HG03045 (cell line): ENCODE data around the gene ROGDI.

Experiments used
- ATAC-seq: cut with Tn5 transposase; IDR thresholded peaks from one replicate; pipeline ENCODE4 v1.9.1; 2021; ENCODE audit warnings: mild to moderate bottlenecking, moderate library complexity; ENCODE audit not compliant: unreplicated experiment

The ROGDI gene, protein sequence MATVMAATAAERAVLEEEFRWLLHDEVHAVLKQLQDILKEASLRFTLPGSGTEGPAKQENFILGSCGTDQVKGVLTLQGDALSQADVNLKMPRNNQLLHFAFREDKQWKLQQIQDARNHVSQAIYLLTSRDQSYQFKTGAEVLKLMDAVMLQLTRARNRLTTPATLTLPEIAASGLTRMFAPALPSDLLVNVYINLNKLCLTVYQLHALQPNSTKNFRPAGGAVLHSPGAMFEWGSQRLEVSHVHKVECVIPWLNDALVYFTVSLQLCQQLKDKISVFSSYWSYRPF

DNA sequence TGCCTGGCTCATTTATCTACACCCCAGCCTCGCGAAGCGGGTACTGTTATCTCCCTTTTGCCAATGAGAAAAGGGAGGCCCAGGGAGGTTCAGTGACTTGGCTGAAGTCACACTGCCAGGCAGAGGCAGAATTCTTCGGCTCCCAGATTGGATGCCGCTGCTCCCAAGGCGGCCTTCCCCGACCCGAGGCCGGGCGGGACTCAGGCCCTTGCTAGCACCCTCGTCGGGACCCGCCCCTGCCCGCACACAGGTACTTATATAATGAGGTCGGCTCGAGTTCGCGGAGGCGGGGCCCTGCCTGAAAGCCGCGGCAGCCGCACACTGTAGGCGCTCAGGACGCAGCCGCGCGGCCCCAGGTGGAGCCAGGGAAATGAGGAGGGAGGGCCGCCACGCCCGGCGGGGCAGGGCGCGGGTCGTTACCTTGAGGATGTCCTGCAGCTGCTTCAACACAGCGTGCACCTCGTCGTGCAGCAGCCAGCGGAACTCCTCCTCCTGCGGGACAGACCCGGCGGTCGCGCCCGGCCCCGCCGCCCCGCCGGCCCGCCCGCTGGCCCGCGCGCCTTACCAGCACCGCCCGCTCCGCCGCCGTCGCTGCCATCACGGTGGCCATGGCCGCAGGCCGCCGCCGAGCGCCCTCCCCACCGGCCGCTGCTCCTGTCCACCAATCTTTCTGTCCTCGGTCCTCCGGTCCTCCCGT is at the start of gene ROGDI:
TSS of gene ROGDI (minus strand) at position 672 of the 697 bp plus-strand sequence. CDS start at position 610, 62 bp downstream.
- peak; percentile 62 for ATAC-seq

GRCh38 chr16:4850211-4850610 is 47.8 kb upstream of the ROGDI start:
- ATAC-seq: no peak

- ATAC-seq: peak; percentile 30
These were observed 45.5 kb upstream of the ROGDI start for GRCh38 chr16:4847774-4848587.

DNA sequence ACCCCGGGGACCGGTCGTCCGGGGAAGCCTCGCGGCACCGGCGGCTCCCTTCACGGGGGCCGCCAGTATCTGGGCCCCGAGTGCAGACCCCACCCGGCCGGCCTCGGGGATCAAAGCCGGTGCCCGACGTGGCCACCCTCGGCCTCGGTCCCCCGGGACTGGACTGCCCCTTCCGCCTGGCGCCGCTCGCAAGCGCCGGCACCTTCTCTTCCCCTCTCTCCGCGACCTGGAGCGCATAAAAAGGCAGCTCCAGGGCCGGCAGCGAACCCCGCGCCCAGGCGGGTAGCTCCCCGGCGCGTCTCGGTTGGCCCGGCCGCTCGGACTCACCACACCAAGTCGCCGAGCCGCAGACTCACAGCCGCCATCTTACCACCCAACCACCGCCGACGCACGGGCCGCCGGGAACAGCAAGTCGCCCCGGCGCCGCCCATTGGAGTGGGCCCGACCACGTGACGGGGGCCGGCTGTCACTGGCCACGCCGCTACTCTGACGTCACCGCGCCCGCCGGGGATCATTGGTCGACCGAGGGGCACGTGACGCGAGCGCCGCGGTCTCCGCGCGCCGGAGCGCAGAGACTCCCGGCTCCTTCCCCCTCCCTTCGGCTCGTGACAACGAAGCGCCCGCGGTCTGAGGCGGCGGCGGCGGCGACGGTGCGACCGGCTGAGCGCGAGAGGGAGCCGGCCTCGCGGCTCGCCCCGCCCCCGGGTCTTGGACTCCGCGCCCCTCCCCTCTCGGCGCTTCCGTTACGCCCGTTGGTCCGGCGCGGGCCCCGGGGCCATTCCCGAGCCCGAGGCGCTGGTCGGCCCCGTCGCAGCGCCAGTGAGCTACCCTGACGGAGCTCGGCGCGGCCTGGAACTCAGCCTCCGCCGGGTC is 44.7 kb upstream of the ROGDI start, which contains the start of the genes GLYR1 and UBN1:
TSS of gene GLYR1 (minus strand) at position 388 of the 873 bp plus-strand sequence. CDS start at position 365, 23 bp downstream.
TSS of gene UBN1 (plus strand) at position 581 of the 873 bp plus-strand sequence. CDS start 5,437 bp downstream, outside the sequence.
- peak; percentile 87 for ATAC-seq

- peak; percentile 17 for ATAC-seq
These were observed 44.1 kb upstream of the ROGDI start for GRCh38 chr16:4846503-4846900.

GRCh38 chr16:4840984-4841383 is 38.6 kb upstream of the ROGDI start:
- ATAC-seq: no peak

DNA sequence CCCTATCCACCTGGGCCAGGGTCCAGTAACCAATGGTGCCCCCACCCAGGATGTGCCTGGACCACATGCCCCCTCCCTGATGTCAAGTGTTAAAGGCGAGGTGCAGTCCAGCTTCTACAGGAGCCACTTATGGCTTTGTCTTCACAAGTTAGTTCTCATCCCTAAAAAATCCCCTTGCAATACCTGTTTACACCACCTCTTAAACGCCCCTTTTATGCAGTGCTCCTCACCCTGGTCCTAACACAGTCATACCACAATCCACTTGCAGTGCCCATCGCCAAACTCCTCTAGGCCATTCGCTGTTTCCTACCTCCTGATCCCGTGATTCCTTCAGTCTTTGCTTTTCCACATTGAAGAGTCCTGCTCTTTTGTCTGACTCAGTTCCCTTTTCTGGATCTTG is 37.5 kb upstream of the ROGDI start:
- ATAC-seq: no peak

GRCh38 chr16:4837733-4838501 is 35.5 kb upstream of the ROGDI start:
- ATAC-seq: no peak

DNA sequence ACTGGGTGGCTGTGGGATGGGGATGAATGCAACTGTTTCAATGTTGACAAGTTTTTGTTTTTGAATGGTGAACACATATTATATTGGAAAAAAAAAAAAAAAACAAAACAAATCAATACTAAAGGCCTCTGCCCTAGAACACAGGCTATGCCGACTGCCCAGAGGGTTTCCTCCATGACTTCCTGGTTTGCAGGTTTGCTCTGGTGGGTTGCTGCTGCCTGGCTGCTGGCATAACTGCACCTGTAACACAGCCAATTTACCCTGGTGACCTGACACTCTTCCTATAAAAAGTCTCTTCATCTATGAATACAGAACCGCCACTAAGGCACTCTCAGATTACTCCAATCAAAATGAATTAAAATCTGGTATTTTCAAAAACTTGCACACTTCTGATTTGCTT is 34.3 kb upstream of the ROGDI start:
- ATAC-seq: no peak

GRCh38 chr16:4833584-4833983 is 31.2 kb upstream of the ROGDI start:
- ATAC-seq: no peak

- no peak for ATAC-seq
These were observed 30.4 kb upstream of the ROGDI start for GRCh38 chr16:4832698-4833343.

- ATAC-seq: no peak
These were observed 29.2 kb upstream of the ROGDI start for GRCh38 chr16:4831616-4832015.

DNA sequence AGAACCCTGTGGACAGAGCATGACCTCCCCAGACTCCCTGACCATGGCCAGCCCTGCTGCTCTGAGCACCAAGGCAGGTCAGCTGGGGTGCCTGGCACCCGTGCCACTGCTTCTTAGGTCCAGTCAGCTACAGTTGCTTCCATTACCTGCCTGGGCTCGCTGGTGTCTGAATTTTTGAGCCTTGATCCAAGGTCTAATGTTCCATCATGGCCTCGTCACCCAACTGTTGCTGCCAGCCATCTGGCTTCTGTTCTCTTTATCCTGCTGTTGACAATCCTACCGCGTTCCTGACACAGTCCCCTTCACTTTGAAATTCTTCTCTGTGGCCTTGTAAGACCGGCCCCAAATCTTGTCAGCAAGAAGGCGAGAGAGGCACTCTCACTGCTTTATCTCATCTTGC is 28.0 kb upstream of the ROGDI start:
- no peak for ATAC-seq

DNA sequence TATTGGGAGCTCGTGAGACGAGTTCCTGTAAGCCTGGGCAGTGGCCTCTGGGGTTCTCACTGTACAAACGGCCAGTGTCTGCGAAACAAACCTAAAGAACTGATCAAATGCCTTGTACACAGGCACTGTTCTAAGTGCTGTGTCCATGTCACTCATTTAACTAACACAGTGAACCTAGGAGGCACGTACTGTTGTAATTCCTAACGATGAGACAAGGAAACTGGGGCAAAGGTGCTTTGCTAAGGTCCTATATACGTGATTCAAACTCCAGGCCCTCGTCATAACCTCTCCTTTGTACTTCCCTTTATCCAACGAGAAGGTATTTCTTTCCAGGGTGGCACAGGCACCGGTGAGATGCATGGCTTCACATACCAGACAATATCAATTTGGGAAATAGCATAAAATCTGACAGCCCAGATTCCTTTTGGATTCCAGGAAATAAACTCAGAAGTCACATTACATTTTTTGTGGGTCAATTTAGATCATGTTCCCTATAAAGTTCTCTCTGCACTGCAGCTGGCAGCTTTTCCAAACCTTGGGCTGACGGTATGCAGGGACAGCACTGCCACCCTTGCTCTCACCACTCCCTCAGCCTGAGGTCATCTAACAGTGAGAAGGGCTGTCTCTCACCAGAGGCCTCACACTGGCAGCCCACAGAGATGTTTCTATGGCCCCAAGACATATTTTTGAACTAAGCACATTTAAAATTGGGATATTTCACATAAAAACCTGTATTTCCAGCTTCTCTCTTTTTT is 26.3 kb upstream of the ROGDI start:
- ATAC-seq: no peak

GRCh38 chr16:4826980-4827379 is 24.5 kb upstream of the ROGDI start:
- no peak for ATAC-seq

DNA sequence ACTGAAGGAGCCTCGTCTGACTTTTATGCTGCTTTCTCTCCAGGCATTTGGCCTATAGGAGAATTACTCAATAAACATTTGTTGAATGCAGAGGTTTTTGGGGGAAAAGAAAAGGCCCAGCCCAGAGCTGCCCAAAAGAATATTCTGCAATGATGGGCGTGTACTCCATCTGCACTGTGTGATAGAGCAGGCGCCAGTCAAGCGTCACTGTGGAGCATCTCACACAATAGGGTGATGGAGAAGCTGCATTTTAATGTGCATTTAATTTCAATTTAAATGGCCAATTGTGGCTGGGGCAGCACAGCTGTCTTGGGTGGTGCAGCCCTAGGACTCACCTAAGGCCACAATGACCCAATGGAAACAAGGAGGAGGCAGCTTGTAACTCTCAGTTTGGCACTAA is 24.1 kb upstream of the ROGDI start:
- no peak for ATAC-seq

- no peak for ATAC-seq
These were observed 22.8 kb upstream of the ROGDI start for GRCh38 chr16:4825196-4825595.

DNA sequence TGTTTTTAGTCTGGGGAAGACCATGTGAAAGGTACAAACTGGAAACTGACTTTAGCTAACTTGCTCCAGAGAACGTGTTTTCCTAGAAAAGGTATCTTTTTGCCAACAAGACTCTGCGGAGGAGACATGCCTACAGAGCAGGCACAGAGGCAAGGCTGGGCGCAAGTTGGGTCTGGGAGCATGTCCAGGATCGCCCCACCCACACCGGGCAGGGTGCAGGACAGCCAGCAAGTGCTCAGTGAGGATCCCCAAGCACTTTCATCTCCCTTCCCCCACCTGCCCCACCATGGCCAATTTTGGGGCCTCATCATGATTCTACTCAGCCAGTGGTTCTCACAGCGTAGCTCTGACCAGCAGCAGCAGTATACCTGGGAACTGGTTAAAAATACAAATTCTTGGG is 18.2 kb upstream of the ROGDI start:
- ATAC-seq: no peak
